Endodermal cell (in vitro differentiated cells): ENCODE results near the gene ULK1. TPM values are rescaled to one million over a fixed set of nuclear protein-coding genes. Genes with fewer than 3 reads are reported as not detected.
A peak's percentile ranks its signal among the peaks of the same experiment; 100 is the strongest.
"Not testable (repeated sequence)": the region's sequence is repeated elsewhere in the genome, so short reads cannot be mapped to it uniquely, and the experiment has no call there.

Experiments
- DNase-seq: peaks from one replicate; pipeline ENCODE4 v3.0.0-alpha.2; 2017
- H3K27ac ChIP-seq: 2 replicates; pipeline ENCODE4 v1.5.1; 2013; ENCODE audit warnings: mild to moderate bottlenecking, low read depth, low read length, moderate library complexity
- H3K27me3 ChIP-seq: 2 replicates; pipeline ENCODE4 v1.6.1; 2013; ENCODE audit warnings: mild to moderate bottlenecking, low read length, moderate library complexity; ENCODE audit not compliant: insufficient read depth, control insufficient read depth, poor library complexity, severe bottlenecking
- H3K36me3 ChIP-seq: 2 replicates; pipeline ENCODE4 v1.7.0; 2013; ENCODE audit warnings: mild to moderate bottlenecking, low read length, moderate library complexity; ENCODE audit not compliant: control insufficient read depth, insufficient read depth
- H3K4me1 ChIP-seq: one replicate; pipeline ENCODE4 v1.7.0; 2013; ENCODE audit warnings: low read length; ENCODE audit not compliant: control insufficient read depth, insufficient read depth
- H3K4me3 ChIP-seq: 2 replicates; pipeline ENCODE4 v1.5.1; 2013; ENCODE audit warnings: mild to moderate bottlenecking, low read length, moderate library complexity
- H3K9ac ChIP-seq: 2 replicates; pipeline ENCODE4 v1.6.1; 2013; ENCODE audit warnings: mild to moderate bottlenecking, low read length, moderate library complexity; ENCODE audit not compliant: poor library complexity, severe bottlenecking; ENCODE audit errors: extremely low read depth
- H3K9me3 ChIP-seq: 2 replicates; pipeline ENCODE4 v1.6.1; 2013; ENCODE audit warnings: mild to moderate bottlenecking, low read length, moderate library complexity; ENCODE audit not compliant: control insufficient read depth
- H3K27ac Mint-ChIP-seq: 2 replicates; pipeline ENCODE4 v1.8.0; 2020; ENCODE audit warnings: mixed read lengths
- H3K27me3 Mint-ChIP-seq: 2 replicates; pipeline ENCODE4 v1.8.0; 2021; ENCODE audit warnings: mild to moderate bottlenecking, mixed read lengths; ENCODE audit not compliant: insufficient read depth
- H3K36me3 Mint-ChIP-seq: 2 replicates; pipeline ENCODE4 v1.8.0; 2020; ENCODE audit warnings: low read depth, mixed read lengths
- H3K4me1 Mint-ChIP-seq: 2 replicates; pipeline ENCODE4 v1.8.0; 2020; ENCODE audit warnings: mixed read lengths
- H3K4me3 Mint-ChIP-seq: 2 replicates; pipeline ENCODE4 v1.8.0; 2020; ENCODE audit warnings: mild to moderate bottlenecking, moderate library complexity, mixed read lengths
- H3K9me3 Mint-ChIP-seq: 2 replicates; pipeline ENCODE4 v1.8.0; 2020; ENCODE audit warnings: mild to moderate bottlenecking, mixed read lengths
- WGBS, 2 experiments: methylation state at CpG; one replicate each; pipeline versions ENCODE4 v1.1.5 to v1.1.7; 2013; ENCODE audit warnings: missing lambda C conversion rate in 2 of 2, mixed read lengths in 1 of 2; ENCODE audit not compliant: insufficient coverage in 1 of 2, insufficient read length in 1 of 2; 5-methylcytosine and 5-hydroxymethylcytosine counted together
- total RNA-seq, 2 donors: library from RNA; stranded (reverse); fragmentation: NEBNext Ultra II Directional in 1 of 2; extraction: Animal tissue kit (Norgen Biotek cat#: 25700) in 1 of 2; gene quantifications; 2 replicates in 1 of 2; 3 replicates in 1 of 2; pipeline ENCODE4 v1.2.1, GENCODE V29; 2021
- TF ChIP-seq, protein P1 (sequence below): fragments of 200-600 bp; sonication (generic); conservative IDR thresholded peaks from 2 replicates; pipeline ENCODE4 v1.5.0; 2021; ENCODE audit warnings: antibody characterized with exemption, mild to moderate bottlenecking

The ULK1 gene
- total RNA-seq, 2 donors from 2014 or later, result 68.0 to 104 TPM

GRCh38 chr12:131885543-131886057, 8.8 kb upstream of the ULK1 start:
- Histone ChIP-seq H3K4me1 (no peaks in the 10 kb centered on the region), H3K27ac (no peak overlapping the region), H3K4me3 (no peak overlapping the region), H3K9ac (no peak overlapping the region), H3K27me3 (no peaks in the 10 kb centered on the region), H3K36me3 (no peaks in the 10 kb centered on the region), H3K9me3 (peaks cover 7% of the 10 kb centered on the region)
- Mint-ChIP-seq H3K36me3 (peaks cover 5% of the 10 kb centered on the region), H3K4me3 (no peak overlapping the region), H3K9me3 (peaks cover 23% of the 10 kb centered on the region), H3K27ac (no peak overlapping the region), H3K27me3 (peaks cover 3% of the 10 kb centered on the region), H3K4me1 (peaks cover 21% of the 10 kb centered on the region)
- DNase-seq, result no peak
- WGBS, 2 experiments, result 88 to 96% methylated on average over 4 of the region's 7 CpGs
- TF ChIP-seq, protein P1, sequence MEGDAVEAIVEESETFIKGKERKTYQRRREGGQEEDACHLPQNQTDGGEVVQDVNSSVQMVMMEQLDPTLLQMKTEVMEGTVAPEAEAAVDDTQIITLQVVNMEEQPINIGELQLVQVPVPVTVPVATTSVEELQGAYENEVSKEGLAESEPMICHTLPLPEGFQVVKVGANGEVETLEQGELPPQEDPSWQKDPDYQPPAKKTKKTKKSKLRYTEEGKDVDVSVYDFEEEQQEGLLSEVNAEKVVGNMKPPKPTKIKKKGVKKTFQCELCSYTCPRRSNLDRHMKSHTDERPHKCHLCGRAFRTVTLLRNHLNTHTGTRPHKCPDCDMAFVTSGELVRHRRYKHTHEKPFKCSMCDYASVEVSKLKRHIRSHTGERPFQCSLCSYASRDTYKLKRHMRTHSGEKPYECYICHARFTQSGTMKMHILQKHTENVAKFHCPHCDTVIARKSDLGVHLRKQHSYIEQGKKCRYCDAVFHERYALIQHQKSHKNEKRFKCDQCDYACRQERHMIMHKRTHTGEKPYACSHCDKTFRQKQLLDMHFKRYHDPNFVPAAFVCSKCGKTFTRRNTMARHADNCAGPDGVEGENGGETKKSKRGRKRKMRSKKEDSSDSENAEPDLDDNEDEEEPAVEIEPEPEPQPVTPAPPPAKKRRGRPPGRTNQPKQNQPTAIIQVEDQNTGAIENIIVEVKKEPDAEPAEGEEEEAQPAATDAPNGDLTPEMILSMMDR, result no peak

DNA sequence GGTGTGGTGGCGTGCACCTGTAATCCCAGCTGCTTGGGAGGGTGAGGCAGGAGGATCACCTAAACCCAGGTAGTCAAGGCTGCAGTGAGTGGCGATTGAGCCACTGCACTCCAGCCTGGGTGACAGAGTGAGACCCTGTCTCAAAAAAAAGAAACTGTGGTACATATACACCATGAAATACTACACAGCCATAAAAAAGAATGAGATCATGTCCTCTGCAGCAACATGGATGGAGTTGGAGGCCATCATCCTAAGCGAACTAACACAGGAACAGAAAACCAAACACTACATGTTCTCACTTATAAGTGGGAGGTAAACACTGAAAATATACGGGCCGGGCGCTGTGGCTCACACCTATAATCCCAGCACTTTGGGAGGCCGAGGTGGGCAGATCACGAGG, 2.7 kb upstream of the ULK1 start:
- not testable (repeated sequence) for H3K9me3 ChIP-seq, H3K36me3 ChIP-seq, H3K27me3 Mint-ChIP-seq, H3K4me1 ChIP-seq, H3K4me3 Mint-ChIP-seq, H3K4me3 ChIP-seq, H3K27me3 ChIP-seq, H3K36me3 Mint-ChIP-seq, H3K27ac Mint-ChIP-seq, H3K9me3 Mint-ChIP-seq, H3K9ac ChIP-seq, DNase-seq, H3K27ac ChIP-seq
- 0 to 55% methylated on average over 1 to 3 of the region's 8 CpGs for whole genome bisulfite sequencing, 2 experiments
- H3K4me1 Mint-ChIP-seq, result peaks cover 20% of the 10 kb centered on the region

DNA sequence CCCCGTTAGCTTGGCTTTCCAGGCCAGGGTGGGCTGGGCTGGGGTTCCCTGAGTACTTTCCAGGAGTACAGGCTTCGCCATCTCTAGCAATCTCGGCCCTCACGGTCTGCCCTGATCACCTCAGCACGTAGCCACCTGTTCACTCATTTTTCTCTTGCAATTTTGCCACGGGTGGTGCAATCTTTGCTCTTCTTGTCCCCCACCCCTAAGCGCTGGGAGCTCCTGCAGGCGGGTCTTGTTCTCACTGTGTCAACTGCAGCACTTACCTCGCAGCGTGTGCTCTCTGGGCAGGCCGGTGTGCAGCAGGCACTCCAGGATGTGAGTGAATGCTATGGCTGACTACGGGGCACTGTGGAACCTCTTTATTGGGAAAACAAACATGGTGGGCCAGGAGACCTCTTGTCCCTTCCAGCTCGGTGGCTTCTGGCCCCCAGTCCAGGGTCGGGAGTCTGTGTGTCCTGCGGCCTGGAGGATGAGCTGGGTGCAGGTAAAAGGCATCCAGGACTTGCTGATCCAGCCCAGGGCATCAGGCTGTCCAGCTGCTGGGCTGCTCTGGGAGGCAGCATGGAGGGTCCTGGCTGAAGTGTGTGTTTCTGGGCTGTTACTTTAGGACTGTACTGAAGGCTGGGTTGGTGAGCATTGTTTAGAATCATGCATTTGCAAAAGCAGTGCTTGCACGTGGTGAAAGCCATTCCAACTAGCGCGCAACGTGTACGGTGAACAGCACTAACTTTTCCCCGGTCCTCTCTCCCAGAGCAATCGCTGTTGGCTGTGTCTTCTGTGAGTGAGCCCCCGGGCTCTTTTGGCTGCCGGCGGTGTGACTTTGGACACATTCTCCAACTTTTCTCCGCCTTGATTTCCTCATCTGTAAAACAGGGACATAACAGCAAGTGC, 1.5 kb upstream of the ULK1 start:
- Mint-ChIP-seq H3K4me1 (peaks cover 22% of the 10 kb centered on the region), H3K27ac (no peak overlapping the region), H3K27me3 (peaks cover 3% of the 10 kb centered on the region), H3K4me3 (peak overlapping the region; percentile 79), H3K9me3 (peaks cover 2% of the 10 kb centered on the region), H3K36me3 (peaks cover 10% of the 10 kb centered on the region)
- TF ChIP-seq, protein P1, result no peak
- H3K27ac ChIP-seq, result no peak overlapping the region
- WGBS, 2 experiments, result 86 to 90% methylated on average over 25 to 26 of the region's 26 CpGs
- no peaks in the 10 kb centered on the region for H3K4me1 ChIP-seq
- no peaks in the 10 kb centered on the region for H3K9me3 ChIP-seq
- H3K9ac ChIP-seq, result no peak overlapping the region
- peak; percentile 67 for DNase-seq
- peaks cover 14% of the 10 kb centered on the region for H3K36me3 ChIP-seq
- no peaks in the 10 kb centered on the region for H3K27me3 ChIP-seq
- no peak overlapping the region for H3K4me3 ChIP-seq
